ENCODE data around the gene SIRPB2.
"Not testable (repeated sequence)": the region's sequence is repeated elsewhere in the genome, so short reads cannot be mapped to it uniquely, and the experiment has no call there.

The SIRPB2 gene

GRCh38 chr20:1499528-1500420, 8.6 kb upstream of the SIRPB2 start:
- DNase-seq, result no peak

- DNase-seq, result not testable (repeated sequence)
Observed at GRCh38 chr20:1497371-1497770, 6.2 kb upstream of the SIRPB2 start.

GRCh38 chr20:1496930-1497329, 5.7 kb upstream of the SIRPB2 start:
- DNase-seq, result no peak

GRCh38 chr20:1494436-1494835, 3.2 kb upstream of the SIRPB2 start:
- no peak for DNase-seq

GRCh38 chr20:1493536-1493935, 2.3 kb upstream of the SIRPB2 start:
- DNase-seq, result no peak

GRCh38 chr20:1491860-1492642, 831 bp upstream of the SIRPB2 start:
- no peak for DNase-seq

- no peak for DNase-seq
Observed at GRCh38 chr20:1490643-1491195, 501 bp downstream of the SIRPB2 start.

- DNase-seq, result no peak
Observed at GRCh38 chr20:1489764-1490436, 1.3 kb downstream of the SIRPB2 start.

GRCh38 chr20:1489325-1489724, 1.9 kb downstream of the SIRPB2 start:
- DNase-seq, result no peak

- no peak for DNase-seq
Observed at GRCh38 chr20:1486566-1486965, 4.7 kb downstream of the SIRPB2 start.

- no peak for DNase-seq
Observed at GRCh38 chr20:1484438-1485116, 6.6 kb downstream of the SIRPB2 start.

- no peak for DNase-seq
Observed at GRCh38 chr20:1479831-1480595, 11.2 kb downstream of the SIRPB2 start.

GRCh38 chr20:1478566-1478965, 12.7 kb downstream of the SIRPB2 start:
- DNase-seq, result no peak

GRCh38 chr20:1477896-1478490, 13.2 kb downstream of the SIRPB2 start:
- no peak for DNase-seq

GRCh38 chr20:1474817-1475603, 16.2 kb downstream of the SIRPB2 start:
- DNase-seq, result no peak

GRCh38 chr20:1474325-1474724, 16.9 kb downstream of the SIRPB2 start:
- DNase-seq, result no peak

- DNase-seq, result no peak
Observed at GRCh38 chr20:1473246-1474220, 17.7 kb downstream of the SIRPB2 start.

GRCh38 chr20:1472556-1473245, 18.5 kb downstream of the SIRPB2 start:
- DNase-seq, result no peak

- DNase-seq, result no peak
Observed at GRCh38 chr20:1471242-1471641, 20.0 kb downstream of the SIRPB2 start.
